ENCODE data around the gene SLC44A1.

The SLC44A1 gene

GRCh38 chr9:105297442-105298075, 53.1 kb downstream of the SLC44A1 start:
- DNase-seq (ENCODE audit: low read depth in 2 of 3, low spot score in 2 of 3), result no peak

DNA sequence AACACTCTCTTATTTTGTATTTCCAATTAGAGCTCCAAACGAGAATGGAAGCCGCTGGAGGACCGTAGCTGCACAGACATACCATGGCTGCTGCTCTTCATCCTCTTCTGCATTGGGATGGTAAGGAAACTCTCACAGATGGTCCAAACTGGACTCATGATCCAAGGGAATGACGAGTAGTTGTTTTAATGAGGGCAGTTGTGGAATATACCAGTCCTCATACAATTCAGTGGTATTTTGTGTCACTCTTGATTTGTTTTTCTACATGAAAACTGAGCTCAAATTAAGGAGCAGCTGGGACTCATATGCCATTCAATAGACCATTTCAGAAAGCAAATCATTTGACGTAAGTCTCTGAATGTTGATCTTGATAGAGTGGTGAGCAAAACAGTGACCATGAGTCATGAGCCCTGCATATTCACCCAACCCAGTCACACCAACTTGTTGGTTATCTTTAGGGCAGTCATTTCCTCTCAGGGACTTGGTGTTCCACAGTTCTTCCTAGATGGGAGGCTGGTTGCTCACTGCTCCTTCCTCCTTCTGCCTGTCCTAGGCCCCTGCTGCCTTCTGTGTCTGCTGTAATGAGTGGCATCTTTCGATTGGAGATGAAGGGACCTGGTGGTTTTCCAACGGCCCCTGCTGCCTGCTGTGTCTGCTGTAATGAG, 54.9 kb downstream of the SLC44A1 start:
- no peak for DNase-seq (ENCODE audit: low read depth in 2 of 3, low spot score in 2 of 3)

DNA sequence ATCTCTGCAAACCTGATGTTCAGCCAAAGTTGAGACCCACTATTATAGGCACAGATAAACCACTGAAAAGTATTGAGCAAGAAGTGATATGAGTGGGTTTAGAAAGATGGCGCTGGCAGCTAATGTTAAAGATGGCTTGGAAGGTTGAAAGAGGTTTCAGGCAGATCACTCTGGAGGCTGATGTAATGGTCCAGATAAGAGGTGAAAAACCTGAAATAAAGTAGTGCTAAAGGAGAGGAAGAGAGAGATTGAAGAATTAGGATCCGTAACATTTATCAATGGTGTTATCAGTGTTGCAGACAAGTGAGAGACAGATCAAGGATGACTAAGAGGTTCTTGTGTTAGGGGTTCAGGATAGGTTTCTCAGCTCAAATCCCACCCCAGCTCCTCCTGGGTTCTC, 58.3 kb downstream of the SLC44A1 start:
- no peak for DNase-seq (ENCODE audit: low read depth in 2 of 3, low spot score in 2 of 3)

- no peak for DNase-seq (ENCODE audit: low read depth in 2 of 3, low spot score in 2 of 3)
These were observed 61.4 kb downstream of the SLC44A1 start for GRCh38 chr9:105305856-105306255.

DNA sequence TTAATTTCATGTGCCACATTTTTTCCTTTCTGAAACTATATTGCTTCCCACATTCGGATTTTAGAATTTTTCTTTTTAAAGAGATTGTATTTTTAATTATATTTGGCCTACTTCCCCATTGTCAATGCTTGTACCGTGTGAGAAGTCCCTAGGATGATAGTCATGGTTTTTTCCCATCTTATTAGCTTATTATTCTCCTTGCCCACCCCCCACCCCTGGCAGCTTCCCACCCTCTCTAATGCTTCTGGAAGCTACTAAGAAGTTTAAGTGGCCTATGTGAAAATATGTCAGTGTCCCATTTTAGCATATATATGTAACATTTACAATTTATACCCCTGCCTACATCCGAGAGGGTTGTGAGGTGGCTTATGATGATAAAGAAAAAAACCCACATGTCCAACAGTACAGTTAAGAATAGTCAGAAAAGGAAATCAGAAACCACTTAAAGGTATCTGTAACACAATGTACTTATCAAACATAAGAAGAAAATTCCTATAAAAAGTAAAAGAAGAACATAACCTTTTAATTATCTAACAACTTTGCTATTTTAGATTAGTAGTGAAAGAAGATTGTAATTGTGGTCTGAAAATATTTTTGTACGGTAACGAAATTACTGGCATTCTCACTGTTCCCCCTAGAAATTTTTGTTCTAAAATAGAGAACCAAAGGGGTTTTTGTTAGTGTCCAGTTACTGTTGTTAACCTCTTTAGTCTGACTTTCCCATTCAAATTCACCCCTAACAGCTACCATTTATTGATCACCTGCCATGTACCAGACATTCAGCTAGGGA, 62.1 kb downstream of the SLC44A1 start:
- DNase-seq (ENCODE audit: low read depth in 2 of 3, low spot score in 2 of 3), result no peak

DNA sequence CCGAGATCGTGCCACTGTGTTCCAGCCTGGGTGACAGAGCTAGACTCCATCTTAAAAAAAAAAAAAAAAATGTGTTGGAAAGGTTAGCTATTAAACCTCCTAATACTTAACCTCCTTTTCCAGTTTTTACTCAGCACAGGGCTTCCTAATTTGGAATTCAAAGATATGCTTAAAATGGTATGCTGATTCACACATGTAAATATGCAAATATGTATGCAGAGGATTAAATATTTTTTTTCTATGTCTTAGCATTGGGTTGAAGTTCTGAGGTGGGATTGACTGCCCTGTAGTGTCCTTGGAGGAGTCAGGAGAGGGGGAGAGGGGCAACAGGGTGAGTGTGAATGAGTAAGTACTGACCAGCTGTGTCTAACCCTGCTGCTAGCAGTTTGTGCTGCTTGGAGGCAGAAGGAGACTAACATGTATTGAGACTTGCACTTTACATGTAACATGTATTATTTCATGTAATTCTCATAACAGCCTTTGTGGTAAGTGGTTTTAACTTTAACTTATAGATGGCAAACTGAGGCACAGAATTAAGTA, 63.2 kb downstream of the SLC44A1 start:
- no peak for DNase-seq (ENCODE audit: low read depth in 2 of 3, low spot score in 2 of 3)

DNA sequence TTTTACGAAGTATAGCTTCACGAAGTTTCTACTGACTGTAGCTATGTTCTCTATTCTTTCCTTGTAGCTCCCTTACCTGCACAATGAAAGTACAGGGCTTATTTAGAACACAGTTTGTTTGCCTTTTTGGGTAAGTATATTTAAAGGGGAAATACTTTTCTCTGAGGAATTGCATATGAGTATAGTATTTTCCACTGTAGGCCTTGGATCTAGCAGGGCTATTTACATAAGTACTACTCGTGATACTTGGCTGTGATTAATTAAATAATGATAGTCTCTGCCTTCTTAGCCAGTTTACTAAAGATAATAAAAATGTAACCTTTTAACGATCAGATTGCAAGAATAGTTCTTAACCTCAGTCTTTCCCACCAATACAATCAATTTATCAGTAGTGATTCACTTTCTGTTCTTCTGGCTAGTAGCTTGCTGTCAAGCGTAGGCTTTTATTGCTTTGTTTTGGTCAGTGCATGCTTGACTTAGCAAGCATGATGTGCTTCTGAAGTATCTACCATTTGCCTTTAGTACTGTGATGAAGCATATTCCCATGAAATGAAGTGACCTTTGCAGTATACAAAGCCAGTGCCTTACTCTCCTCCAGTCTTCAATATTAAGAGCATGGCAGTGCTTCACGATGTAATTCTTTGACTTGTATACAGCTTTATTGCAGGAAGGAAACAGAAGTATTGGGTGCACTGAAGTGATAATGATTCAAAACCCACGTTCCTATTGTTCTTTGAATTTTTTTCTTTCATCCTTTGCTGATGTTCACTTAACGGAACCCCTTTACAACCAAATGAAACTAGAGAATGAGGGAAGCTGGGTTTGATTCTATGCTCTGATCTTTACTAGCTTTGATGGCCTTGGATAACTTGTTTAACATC, 64.2 kb downstream of the SLC44A1 start:
- DNase-seq (ENCODE audit: low read depth in 2 of 3, low spot score in 2 of 3), result no peak

DNA sequence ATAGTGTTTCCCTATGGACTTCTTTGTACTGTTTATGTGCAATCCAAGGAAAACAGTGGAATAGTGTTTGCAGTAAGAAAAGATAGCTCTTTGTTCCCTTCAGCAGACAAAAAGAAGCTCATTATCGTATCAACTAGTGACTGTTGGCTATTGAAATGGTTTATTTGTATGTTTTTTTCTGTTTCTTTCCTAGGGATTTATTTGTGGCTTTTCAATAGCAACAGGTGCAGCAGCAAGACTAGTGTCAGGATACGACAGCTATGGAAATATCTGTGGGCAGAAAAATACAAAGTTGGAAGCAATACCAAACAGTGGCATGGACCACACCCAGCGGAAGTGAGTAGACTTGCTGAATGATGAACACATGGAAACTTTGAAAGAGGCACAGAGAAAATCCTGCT, 65.1 kb downstream of the SLC44A1 start:
- no peak for DNase-seq (ENCODE audit: low read depth in 2 of 3, low spot score in 2 of 3)

- no peak for DNase-seq (ENCODE audit: low read depth in 2 of 3, low spot score in 2 of 3)
These were observed 66.9 kb downstream of the SLC44A1 start for GRCh38 chr9:105311306-105311705.

GRCh38 chr9:105313238-105313637, 68.8 kb downstream of the SLC44A1 start:
- DNase-seq (ENCODE audit: low read depth in 2 of 3, low spot score in 2 of 3), result no peak

- no peak for DNase-seq (ENCODE audit: low read depth in 2 of 3, low spot score in 2 of 3)
These were observed 72.3 kb downstream of the SLC44A1 start for GRCh38 chr9:105316703-105317102.

- no peak for DNase-seq (ENCODE audit: low read depth in 2 of 3, low spot score in 2 of 3)
These were observed 74.3 kb downstream of the SLC44A1 start for GRCh38 chr9:105318729-105319191.

DNA sequence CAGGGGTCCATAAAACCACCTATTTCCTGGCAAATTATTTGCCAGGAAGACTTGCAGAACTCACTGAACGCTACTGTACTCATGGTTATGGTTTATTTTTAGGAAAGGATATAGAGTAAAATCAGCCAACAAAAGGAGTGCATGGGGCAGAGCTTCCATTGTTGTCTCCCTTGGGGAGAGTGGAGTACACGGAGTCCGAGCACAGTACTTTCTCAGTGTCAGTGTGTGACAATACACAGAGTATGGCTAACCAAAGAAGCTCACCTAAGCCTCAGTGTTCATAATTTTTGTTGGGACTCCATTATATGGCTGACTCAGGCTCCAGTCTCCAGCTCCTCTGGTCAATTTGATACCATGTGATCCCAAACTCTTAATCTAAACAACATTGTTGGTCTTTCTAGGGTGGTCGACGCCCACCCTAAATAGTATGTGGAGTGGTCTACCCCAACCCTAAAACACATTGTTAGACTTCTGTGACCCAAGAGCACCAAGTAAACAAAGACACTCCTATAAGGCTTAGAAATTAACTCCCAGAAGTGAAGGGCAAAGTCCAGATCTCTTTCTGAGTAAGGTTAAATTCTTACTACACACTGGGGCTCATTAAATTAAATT, 74.9 kb downstream of the SLC44A1 start:
- DNase-seq (ENCODE audit: low read depth in 2 of 3, low spot score in 2 of 3), result no peak

DNA sequence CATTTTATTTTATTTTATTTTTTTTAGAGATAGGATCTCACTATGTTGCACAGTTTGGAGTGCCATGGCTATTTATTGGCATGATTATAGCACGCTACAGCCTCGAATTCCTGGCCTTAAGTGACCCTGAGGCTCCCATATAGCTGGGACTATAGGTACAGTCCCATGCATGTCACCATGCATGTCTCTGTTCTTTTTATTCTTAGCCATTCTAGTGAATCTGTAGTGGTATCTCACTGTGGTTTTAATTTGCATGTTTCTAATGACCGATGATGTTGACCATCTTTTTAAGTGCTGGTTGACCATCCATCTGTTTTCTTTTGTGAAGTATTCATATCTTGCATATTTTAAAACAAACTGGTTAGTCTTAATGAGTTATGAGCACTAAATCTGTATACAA, 76.1 kb downstream of the SLC44A1 start:
- no peak for DNase-seq (ENCODE audit: low read depth in 2 of 3, low spot score in 2 of 3)

- no peak for DNase-seq (ENCODE audit: low read depth in 2 of 3, low spot score in 2 of 3)
These were observed 83.8 kb downstream of the SLC44A1 start for GRCh38 chr9:105328296-105328695.

DNA sequence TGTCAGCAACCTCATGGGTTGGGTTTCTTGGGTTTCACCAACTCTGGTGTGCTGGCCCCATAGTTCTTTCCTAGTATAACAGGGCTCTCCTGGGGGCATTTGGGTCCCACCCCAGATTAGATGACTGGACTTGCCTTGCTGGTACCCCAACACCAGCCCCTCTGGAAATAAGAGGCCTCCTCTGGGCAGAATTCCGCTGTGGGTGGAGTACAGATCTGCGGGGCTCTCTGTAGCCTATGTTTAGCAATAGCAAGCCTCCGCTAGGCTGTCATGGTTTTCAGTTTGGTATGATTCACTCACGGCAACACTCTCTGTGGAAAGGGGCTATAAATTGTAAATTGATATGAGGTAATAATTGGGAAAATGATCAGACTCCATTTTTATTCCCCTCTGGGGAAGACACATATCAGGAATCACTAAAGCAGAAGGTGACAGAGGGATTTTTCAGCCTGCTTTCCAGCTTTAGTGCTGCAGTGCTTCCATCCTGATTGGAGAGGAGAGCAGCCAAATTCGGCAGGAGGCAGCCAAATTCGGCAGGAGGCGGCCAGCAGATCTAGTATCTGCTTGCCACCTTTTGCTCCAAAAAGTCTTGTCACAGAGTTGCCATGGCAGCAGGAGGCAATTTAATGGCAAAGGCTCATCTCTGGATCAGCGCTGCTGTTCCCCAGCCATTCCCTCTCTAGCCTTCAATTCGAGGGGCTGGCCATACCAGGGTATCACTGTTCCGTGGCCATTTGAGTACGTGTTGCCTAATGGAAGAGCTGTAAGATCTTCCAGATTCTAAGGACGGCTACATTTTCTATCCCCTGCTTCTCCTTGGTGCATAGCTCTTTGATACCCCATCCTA, 84.6 kb downstream of the SLC44A1 start:
- no peak for DNase-seq (ENCODE audit: low read depth in 2 of 3, low spot score in 2 of 3)

- DNase-seq (ENCODE audit: low read depth in 2 of 3, low spot score in 2 of 3), result no peak
These were observed 85.2 kb downstream of the SLC44A1 start for GRCh38 chr9:105329719-105330062.

DNA sequence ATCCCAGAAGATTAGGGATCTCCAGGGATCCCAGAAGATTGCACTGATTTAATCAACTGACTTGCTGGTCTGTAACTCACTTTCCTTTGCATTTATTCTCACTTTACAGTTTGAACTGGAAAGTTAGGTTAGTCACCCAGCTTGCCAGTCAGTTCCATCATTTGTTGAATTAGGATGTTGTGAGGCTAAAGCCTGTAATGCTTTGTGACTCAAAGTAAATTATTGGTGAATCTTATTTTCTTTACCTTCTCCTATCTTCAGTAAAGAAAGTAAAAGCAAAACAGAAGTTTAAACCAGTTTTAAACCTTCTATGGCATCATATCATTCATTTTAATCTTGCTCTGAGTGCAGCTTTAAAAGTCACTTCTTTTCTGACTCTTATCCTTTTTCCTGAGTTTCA, 85.8 kb downstream of the SLC44A1 start:
- no peak for DNase-seq (ENCODE audit: low read depth in 2 of 3, low spot score in 2 of 3)

DNA sequence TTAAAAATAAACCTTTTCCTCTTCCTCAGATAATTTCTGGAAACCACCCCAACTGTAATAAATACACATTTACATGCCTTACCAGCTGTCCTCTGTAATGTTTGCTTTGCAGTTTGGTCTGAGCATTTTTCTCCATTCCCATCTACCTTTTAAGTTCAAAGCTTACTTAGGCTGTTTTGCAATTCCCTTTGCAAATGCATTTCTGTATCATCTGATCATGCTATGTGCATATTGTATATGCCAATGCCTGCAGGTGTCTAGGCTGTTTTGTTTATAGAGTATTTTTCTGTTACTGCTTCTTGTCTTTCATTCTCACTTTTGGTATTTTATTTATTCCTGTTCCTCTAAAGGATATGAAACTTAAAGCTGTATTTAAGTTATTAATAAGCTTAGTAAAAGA, 86.3 kb downstream of the SLC44A1 start:
- DNase-seq (ENCODE audit: low read depth in 2 of 3, low spot score in 2 of 3), result no peak

- DNase-seq (ENCODE audit: low read depth in 2 of 3, low spot score in 2 of 3), result no peak
These were observed 86.7 kb downstream of the SLC44A1 start for GRCh38 chr9:105331160-105331559.
